ENCODE results near the gene MBTPS2.
"Not testable (repeated sequence)": the region's sequence is repeated elsewhere in the genome, so short reads cannot be mapped to it uniquely, and the experiment has no call there.

MBTPS2 gene

DNA sequence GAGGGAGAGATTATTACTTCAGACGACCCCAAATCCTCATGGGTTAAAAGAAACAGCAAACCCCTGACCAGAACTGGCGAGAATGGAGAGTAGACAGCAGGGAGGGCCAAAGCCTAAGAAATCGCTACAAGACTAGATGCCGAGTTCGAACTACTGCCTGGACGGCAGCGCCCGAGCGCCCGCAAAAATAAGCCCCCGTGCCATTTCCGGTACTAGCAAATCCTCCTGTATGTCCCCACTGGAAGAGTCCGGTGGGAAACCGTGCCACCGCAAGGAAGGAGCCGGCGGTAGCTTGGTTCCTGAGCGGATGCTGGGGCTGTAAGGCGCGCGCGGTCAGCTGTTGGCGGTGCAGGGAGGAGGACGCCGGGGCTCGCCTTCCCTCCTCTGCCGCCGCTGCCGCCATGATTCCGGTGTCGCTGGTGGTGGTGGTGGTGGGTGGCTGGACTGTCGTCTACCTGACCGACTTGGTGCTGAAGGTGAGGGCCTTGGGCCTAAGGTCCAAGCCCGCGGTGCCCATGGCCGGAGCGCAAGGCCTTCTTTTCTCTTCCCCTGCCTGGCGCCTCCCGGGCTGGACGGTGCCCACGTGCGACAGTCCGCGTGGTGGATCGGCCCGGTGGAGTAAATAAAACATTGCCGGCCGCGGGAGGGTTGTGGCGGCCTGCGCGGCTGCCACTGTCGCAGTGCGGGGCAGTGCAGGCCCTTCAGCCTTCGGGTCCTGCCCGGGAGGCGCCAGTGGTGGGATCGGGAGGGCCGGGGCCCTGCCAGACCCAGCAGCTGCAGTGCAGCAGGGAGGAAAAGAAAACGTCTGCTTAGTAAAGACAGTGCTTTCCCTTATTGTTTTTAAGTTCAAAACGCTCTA, at the start of gene MBTPS2:
MBTPS2 (plus strand) TSS at position 284 of the 859 bp plus-strand sequence; CDS start at position 402, 118 bp downstream.
- DNase-seq, result peak; percentile 83

DNA sequence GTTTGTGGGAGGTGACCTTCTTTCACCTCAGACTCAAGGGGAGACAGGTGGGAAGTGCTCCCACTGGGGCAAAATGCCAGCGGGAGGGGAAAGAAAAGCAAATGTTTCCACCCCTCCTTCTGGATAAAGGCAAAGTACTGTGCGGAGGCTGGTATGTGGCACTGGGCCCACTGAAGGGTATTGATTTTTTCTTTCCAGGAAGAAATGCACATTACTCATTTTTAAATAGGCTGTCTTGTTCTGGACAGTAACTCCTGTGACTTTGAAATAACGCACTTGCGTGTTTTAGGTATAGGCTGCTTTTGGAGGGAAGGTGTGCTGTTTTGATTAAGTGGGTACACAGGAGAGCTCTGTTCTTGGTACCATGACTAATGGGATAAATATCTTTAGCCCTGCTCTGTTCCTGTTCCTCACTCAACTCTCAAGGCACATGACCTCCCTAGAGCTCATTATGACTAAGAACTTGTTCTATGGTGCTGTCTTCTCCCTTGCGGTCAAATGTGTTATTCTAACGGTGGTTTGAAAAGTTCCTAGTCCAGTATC, 40.7 kb upstream of the MBTPS2 start:
- no peak for DNase-seq

DNA sequence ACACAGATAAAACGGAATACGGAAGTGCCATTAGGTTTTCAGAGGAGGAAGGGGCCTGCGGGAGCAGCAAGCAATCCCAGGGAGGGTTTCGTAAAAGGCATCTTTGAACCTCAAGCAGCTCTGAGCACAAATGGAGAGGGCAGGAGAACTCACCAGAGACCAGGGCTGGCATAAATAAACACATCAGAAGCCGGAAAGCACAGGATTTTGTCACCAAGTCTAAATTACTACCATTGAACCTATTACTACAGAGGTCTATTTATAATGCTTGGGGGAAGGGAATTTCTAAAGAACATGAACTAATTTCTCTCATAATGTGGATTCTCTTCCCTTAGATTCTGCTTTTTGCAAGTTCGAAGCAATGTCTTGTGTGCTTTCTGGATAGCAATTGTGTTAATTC, 39.6 kb upstream of the MBTPS2 start:
- DNase-seq, result no peak

DNA sequence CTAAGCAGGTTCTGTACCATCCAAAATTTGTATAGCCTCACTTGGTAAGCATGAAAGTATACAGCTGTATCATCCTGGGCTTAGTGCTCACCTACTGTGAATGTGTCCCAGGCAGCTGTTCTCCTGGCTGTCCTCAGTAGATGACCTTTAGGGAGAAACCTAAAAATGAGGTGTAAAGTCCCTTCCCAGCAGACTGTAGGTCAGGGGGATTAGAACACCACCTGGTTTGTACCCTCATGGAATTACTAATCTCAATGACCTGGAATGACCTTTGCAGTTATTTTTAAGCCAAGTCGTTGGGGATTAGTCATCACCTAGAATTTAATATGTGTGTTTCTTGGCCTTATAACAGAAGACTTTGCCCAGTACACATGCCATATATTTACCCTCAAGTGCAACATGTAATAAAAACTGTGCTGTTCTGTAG, 39.1 kb upstream of the MBTPS2 start:
- DNase-seq, result no peak

DNA sequence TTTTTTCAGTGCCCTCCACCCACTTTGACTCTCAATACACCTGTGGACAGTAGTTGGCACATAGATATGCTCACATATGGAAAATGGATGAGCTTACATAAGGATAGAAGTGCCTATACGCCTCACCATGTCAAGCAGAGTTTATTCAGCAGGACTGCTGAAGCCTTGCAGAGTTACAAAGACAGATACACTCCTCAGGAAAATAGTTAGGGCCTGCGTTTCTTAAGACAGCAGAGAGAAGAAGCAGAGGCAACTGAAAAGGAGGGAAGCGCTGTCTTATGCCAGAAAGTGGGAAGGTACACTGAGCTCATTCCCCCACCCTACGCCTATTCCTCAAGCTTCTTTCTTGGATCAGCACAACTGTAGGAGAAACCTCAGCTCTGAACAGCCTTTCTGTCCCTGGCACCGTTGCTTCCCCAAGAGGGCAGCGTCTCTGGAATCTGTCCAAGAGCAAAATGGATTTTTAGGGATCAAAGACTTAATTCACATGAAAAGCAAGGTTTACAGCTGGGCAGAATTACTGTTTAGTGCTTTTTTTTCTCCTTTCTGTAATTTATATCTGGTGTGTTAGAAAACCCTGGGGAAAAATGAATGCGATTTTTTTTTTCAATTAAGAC, 37.3 kb upstream of the MBTPS2 start:
- no peak for DNase-seq

DNA sequence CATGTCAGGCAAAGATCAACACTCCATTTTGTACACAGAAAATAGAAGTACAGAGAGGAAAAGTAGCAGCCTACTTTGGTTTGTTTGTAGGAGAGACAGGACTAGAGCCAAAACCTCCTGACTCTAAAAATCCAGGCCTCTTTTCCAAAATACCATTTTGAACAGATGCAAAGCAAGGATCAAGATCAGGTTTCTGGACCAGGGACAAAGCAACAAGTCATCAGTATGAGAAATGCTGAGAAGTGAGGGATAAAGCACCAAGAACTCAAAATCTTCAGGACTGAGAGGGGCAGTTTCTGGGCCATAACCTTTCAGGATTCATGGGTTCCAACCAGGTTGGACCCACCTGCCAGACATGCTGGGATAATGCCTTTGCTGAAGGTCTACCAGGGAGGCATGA, 36.6 kb upstream of the MBTPS2 start:
- no peak for DNase-seq

DNA sequence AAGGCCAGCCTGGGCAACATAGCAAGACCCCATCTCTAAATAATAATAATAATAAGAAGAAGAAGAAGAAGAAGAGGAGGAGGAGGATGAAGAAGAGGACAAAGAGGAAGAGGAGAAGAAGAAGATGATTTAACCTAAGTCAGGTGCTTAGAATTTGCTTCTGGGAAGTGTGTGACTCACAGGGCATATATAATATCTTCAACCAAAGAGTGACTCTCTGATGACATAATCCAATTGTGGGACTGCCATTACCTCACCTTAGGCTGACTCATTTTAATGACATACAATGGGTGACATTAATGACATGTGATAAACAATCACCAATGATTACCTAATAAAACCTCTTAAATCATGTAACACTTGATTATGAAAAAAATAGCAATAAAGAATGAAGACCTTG, 32.7 kb upstream of the MBTPS2 start:
- no peak for DNase-seq

DNA sequence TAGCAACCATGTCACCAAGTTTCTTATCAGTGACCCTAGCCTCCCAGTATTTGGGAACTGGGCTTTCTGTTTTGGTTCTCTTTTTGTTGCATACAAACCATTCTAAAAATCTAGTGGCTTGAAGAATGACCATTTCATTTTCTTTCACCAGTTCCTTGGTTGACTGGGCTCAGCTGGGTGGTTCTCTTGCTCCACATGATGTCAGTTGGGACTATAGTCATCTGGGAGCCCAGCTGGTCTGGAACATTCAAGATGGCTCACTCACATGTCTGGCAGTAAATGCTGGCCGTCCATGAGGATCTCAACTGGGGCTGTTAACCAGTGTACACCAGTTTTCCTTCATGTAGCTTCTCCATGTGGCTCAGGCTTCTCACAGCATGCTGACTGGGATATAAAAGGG, 27.6 kb upstream of the MBTPS2 start:
- no peak for DNase-seq

DNA sequence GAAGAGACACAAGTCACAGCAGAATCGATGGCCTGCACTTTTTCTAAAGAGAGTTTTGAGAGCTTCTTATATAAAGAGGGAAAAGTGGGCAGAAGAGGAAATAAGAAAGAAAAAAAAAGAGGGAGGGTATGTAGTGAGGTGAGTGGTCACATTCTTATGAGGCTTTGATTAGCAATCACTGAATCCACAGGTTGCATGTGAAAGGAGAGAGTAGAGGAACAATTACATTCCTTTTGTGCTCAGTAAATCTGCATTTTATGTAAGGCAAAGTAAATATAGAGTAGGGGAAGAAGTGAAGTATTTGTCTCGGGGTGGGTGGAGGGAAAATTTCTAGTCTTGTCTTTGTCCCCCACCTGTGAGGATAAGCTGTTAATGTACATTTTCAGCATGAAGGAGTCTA, 26.8 kb upstream of the MBTPS2 start:
- DNase-seq, result no peak

DNA sequence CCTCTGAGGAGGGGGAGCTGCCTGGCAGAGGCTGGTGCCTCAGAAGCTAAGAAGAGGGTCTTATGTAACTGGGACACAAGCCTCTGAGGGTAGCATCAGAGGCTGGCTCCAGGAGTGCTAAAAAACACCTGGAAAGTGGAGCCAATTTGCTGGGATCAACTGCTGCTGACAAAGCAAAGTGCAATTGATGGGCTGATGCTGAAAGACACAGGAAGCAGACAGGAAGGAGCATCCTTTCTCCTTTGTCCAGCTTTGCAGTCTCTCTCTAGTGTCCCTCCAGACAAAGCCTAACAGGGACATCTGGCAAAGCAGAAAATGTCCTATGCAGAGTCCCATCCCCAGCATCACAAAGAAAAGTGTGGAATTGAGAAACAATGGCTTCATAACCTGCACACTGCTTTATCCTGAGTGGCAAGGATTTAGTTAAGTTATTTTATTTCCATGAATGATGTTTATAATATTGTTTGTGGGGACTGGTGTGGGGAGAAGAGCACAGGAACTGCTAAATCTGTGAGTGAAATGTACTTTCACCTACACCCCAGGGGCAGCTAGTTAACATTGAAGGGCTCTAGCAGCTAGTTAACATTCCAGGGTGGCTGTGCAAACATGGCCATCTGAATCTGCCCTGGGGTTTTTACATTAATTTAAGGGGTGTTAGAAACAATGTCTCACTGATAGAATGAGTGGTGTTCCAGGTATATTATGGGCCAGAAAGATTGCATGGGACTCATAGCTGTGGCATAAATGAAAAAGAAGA, 25.6 kb upstream of the MBTPS2 start:
- DNase-seq, result no peak

DNA sequence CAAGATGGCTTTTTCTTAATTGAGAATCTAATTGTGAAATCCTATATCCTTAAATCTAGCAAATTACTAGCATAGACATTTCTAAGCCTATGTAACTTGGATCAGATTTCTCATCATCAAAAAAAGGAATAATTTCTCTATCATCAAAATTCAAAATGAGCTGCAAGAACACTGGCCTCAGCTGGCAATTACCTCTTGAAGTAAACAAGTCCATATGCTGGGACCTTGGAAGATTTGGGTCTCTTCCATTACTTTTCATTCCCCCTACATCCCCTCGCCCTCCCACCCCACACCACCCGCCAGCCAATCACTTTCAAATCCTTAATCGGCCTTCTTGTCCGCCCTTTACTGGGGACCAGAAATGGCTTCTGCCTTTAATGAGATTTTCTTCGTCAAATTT, 23.3 kb upstream of the MBTPS2 start:
- no peak for DNase-seq

DNA sequence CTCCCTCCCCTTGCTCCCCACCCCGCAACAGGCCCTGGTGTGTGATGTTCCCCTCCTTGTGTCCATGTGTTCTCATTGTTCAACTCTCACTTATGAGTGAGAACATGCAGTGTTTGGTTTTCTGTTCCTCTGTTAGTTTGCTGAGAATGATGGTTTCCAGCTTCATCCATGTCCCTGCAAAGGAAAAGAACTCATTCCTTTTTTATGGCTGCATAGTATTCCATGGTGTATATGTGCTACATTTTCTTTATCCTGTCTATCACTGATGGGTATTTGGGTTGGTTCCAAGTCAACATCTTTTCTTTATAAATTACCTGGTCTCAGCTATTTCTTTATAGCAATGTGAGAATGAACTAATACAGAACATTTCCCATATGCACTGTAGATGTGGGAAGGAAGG, 19.2 kb upstream of the MBTPS2 start:
- not testable (repeated sequence) for DNase-seq

DNA sequence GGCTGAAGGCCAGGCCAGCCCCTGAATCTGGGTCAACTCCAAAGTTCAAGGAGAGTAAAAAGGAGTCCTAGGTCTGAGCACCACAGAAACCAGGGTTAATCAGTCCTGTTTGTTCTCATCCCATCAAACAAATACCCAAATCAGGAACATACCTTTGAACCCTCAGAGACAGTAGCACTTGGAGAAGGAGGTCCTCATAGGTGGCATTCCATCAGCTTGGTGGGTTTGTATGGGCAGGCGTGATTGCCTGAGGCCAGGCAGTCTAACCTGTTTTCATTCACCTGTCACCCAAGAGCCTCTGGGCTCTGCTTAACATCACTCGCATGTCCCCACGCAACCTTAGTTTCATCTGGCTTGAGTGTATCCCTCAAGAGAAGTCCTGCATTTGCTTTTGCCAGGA, 17.5 kb upstream of the MBTPS2 start:
- DNase-seq, result no peak

DNA sequence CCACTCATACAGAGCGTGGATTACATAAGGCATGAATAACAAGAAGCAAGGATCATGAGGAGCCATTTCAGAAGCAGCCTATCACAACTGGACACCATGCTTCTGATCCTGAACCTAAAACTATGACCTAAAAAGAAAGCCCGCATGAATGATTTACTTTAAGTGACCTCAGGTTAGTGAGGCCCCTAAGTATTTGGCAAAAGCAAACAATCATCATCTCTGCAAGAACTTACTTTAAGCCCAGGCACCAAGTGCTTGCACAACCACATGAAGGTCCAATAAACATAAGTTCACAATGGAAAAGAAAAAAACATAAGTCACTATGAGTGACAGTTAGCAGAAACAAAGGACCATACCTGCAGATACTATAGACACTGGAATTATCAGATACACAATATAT, 7.9 kb upstream of the MBTPS2 start:
- DNase-seq, result no peak

DNA sequence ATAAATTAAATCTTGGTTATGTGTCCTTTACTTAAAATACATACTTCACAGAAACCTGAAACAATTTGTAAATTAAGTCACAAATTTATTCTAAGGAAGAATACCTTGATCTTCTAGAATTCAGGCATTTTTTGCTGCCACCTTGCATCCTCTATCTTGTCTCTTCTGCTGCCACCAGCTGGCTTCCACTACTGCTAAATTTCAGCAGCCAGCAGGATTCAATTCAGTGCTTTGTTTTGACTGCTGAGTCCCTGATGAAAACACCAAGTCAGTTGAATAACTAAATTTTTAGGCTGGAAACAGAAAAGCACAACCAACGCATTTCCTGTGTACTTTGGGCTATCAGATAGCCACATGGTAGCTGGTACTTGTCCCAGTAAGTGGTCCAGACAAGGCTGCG, 2.4 kb upstream of the MBTPS2 start:
- DNase-seq, result no peak

DNA sequence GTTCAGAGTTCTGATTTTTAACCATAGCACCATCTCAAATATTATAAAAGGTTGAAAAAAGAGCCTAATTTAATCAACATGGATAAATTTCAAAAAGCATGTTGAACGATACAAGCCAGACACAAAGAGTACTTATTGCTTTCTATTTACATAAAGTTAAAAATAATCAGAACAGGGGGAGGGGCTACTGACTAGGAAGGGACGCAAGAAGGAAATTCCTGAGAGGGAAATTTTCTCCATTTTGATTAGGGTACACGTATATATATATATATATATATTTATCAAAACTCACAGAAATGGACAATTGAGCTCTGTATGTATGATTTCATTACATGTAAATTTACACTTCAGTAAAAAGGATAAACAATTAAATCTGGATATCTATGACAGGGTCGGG, 482 bp upstream of the MBTPS2 start:
- no peak for DNase-seq

DNA sequence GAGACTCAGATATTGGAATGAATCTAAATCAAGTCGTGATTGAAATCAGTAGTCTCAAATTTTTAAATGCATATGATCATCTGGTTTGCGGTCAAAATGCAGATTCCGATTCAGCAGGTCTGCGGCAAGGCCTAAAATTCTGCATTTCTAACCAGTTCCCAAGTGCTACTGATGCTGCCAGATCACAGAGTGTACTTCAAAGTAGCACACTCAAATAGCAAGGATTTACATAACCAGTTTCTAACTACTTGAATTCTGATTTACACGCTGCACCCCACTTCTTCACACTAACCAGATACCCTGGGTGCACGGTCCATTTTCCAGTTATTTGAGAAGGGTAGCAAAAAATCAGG, 752 bp downstream of the MBTPS2 start:
- DNase-seq, result peak; percentile 8

DNA sequence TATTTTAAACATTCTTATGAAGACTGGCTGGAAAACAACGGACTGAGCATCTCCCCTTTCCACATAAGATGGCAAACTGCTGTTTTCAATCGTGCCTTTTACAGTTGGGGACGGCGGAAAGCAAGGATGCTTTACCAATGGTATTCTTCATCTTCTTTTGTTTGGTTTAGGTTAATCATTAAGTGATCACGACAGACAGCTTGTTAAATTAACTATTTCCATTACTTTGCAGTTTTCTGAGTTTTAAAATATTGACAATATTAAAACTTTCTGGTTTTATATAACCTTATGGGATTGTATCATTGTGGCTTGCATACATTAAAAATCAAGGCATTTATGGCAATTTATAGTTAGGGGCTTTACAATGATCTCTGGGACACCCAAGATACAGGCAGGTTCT, 3.8 kb downstream of the MBTPS2 start:
- no peak for DNase-seq

DNA sequence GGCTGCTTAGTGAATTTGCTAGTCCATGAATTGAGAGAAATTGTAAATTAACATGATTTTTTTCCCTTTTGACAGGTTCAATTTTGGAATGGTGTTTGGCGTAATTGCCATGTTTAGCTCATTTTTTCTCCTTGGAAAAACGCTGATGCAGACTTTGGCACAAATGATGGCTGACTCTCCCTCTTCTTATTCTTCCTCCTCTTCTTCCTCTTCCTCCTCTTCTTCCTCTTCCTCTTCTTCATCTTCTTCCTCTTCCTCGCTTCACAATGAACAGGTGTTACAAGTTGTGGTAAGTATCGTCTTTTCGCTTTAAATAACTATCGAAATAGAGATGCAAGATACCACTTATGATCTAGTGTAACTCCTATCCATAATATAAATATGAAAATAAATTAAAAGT, 5.7 kb downstream of the MBTPS2 start:
- DNase-seq, result no peak

DNA sequence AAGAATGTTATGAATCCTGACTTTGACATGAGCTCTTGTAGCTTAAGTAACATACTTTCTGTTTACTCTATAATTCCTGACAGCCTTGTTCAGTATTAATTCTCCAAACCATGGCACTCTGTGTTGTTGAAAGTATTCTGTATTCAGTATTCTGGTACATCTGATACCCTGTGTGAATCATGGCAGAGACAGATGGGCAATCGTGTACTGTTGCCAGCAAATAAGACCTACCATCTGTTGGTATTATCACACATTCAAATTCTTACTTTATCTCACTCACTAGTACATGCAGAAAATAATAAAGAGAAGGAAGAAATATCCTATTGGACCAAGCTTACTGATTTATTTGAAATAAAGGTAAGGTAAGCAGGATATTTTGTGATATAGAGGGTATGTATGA, 7.9 kb downstream of the MBTPS2 start:
- DNase-seq, result no peak

DNA sequence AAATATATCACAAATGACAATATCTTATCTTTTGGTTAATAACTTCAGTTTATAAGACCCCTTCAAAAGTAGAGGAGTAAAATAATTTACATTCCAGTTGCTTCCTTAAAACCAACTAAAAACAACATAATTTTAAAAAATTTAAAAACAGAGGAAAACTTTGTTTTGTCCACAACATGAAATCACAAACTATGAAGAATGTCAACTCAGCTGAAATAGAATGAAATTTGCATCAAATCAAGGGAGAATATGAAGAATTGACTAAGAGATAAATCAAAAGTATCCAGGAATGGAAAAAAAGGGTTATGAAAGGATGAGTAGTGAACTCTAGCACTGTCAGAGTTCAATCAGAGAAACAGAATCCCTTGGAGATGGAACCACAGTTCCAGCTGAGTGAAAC, 14.2 kb downstream of the MBTPS2 start:
- no peak for DNase-seq

DNA sequence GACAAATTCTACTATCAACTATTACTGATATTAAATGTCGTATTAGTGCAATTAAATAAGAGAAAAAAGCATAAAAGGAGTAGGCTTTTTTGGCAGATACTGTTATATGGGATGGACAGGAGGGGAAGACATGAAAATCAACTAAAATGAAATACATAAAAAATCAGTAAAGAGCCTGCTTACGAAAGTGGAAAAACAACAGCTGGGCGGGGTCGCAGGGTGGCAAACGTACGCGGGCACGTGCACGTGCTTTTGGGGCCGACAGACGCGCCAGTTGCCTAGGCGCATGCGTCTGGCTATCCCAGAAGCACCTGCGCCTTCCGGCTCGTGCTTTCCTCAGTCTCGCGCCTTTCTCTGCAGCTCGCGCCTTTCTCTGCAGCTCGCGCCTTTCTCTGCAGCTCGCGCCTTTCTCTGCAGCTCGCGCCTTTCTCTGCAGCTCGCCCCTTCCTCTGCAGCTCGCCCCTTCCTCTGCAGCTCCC, 16.6 kb downstream of the MBTPS2 start, which contains the start of gene YY2:
YY2 (plus strand) TSS at position 51 of the 479 bp plus-strand sequence. CDS start 498 bp downstream, outside the sequence.
- DNase-seq, result no peak

DNA sequence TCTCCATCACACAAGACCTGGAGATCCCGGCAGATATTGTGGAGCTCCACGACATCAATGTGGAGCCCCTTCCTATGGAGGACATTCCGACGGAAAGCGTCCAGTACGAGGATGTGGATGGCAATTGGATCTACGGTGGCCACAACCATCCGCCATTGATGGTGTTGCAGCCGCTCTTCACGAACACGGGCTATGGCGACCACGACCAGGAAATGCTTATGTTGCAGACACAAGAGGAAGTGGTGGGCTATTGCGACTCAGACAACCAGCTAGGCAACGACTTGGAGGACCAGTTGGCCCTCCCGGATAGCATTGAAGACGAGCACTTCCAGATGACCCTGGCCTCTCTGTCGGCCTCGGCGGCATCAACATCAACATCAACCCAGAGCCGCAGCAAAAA, 17.1 kb downstream of the MBTPS2 start:
- no peak for DNase-seq

Data from CD4-positive, alpha-beta T cell treated with Interleukin-6 for 4 hours (primary cell).